ENCODE measurements around the gene RAET1G. TPM values are rescaled to one million over a fixed set of nuclear protein-coding genes. Genes with fewer than 3 reads are reported as not detected.

RAET1G gene
- total and polyA plus RNA-seq, 2 of the 13 experiments (the other 11 are each of a cell fraction or from before 2014, with no cell fraction given) = not detected

DNA sequence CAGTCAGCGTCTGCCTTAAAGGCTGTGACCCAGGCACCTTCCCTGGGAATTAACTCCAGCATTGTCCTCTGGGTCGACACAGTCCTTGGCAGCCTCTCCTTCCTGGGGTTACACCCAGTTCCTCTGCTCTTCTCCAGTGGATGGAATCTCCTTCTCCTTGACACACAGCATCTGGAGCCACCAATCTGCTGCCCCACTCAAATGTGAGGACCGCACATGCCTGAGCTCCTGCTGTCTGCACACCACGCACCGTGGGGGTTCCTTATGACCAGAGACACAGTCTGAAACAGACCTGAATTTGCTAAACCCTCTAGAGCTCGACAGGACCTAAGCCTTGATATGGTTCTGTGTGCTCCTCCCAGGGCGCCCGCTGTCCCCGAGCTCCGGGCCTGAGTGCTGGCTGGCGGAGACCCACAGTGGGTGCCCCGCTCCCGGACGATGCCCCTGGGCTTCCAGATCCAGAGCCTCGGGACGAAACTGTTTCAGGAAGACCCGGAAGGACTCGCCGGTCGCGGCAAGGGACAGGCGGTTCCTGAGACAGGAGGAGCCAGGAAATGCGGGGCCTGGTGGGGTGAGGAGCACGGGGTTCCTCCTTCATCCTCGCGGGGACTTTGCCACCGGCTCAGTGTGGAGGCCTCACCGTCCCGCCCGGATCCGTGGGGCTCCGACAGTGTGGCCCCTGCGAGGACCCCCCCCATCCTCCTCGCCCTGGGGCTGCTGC lies 2.5 kb upstream of the RAET1G start:
- WGBS (ENCODE audit: low lambda C conversion rate) = 24% methylated on average over 8 of the region's 34 CpGs
- Histone ChIP-seq H3K4me3 (replicated peaks in 1 of 3; ENCODE audit: insufficient read depth in 1 of 3, low read depth in 2 of 3, low read length in 3 of 3) (peak overlapping the region; percentile 65 to 82 (median 71)), H3K79me2 (ENCODE audit: insufficient read depth, low read length) (no peaks in the 10 kb centered on the region), H3K36me3 (replicated peaks in 1 of 2; ENCODE audit: control insufficient read depth in 1 of 2, insufficient read depth in 2 of 2, low read length in 2 of 2) (no peaks in the 10 kb centered on the region; a peak in 1 of 5 replicates), H3K9ac (ENCODE audit: insufficient read depth, low read depth, low read length) (peak overlapping the region; percentile 16; the same call in 1 of the 2 replicates), H3K9me3 (ENCODE audit: low read length) (no peaks in the 10 kb centered on the region), H3K4me1 (ENCODE audit: insufficient read depth, low read length) (peaks cover 34% of the 10 kb centered on the region), H2AFZ (ENCODE audit: low read length) (no peak overlapping the region), H4K20me1 (ENCODE audit: insufficient read depth, low read length) (no peaks in the 10 kb centered on the region), H3K4me2 (ENCODE audit: low read depth, low read length) (peak overlapping the region; percentile 95), H3K27ac (ENCODE audit: extremely low read length, insufficient read depth, low read length) (no peak overlapping the region), H3K27me3 (ENCODE audit: control insufficient read depth in 1 of 2, insufficient read depth in 2 of 2, low read length in 2 of 2) (peaks cover 13 to 55% of the 10 kb centered on the region in 2 experiments)
- POLR2A ChIA-PET = interaction anchor here (1.0 kb wide), 1 partner anchor 208 kb away, joined by 3 read pairs; the partner anchor contains the start of gene LATS1
- DNase-seq (ENCODE audit: low spot score) (no peak), ATAC-seq (peak; percentile 45), FAIRE-seq (no peak)
- in situ Hi-C loops (cut with HindIII; ENCODE audit: extremely low pct_ligation_motif_present, low pct_unique_long_range_greater_than_20kb) (no loop called here), intact Hi-C loops (cut with micrococcal nuclease; ENCODE audit: unreplicated experiment) (no loop called here)
- BruUV-seq (replicated peaks) = no TSS peak
- CTCF ChIA-PET (ENCODE audit: low intra/inter-chr PET ratio, low total read pairs) = interaction anchor here (1.7 to 2.4 kb wide), 3 partner anchors 85 to 202 kb away, joined by 4 to 50 read pairs (median 19); no protein-coding TSS in a partner anchor
- TF ChIP-seq HIVEP1 (CRISPR knock-in tag; IDR thresholded peaks at IDR 0.05) (peak; percentile 46; the same call in 1 of the 2 replicates), ZFX (CRISPR knock-in tag; IDR thresholded peaks at IDR 0.05; ENCODE audit: low read depth) (peak; percentile 63), BRCA1 (CRISPR knock-in tag; IDR thresholded peaks at IDR 0.05) (0 out of 2 replicates have a peak, but pooled peaks have one; percentile 28), LCORL (IDR thresholded peaks at IDR 0.05) (no peak), LCORL (CRISPR knock-in tag; IDR thresholded peaks at IDR 0.05) (no peak), NFE2 (CRISPR knock-in tag; IDR thresholded peaks at IDR 0.05) (no peak), ZNF326 (CRISPR knock-in tag; IDR thresholded peaks at IDR 0.05; ENCODE audit: borderline replicate concordance) (no peak), GABPA (IDR thresholded peaks at IDR 0.05; ENCODE audit: low read depth, low read length) (no peak), GABPA (CRISPR knock-in tag; IDR thresholded peaks at IDR 0.05; ENCODE audit: low read depth) (0 out of 2 replicates have a peak, but pooled peaks have one; percentile 25), SOX6 (IDR thresholded peaks at IDR 0.05) (no peak), SOX6 (CRISPR knock-in tag; IDR thresholded peaks at IDR 0.05) (peak; percentile 10; the same call in 1 of the 2 replicates), ZNF383 (CRISPR knock-in tag; IDR thresholded peaks at IDR 0.05; ENCODE audit: borderline replicate concordance) (no peak), KDM4B (CRISPR knock-in tag; IDR thresholded peaks at IDR 0.05) (0 out of 2 replicates have a peak, but pooled peaks have one; percentile 29), ZIK1 (CRISPR knock-in tag; IDR thresholded peaks at IDR 0.05; ENCODE audit: borderline replicate concordance, low read depth) (0 out of 2 replicates have a peak, but pooled peaks have one; percentile 10), ZNF333 (CRISPR knock-in tag; IDR thresholded peaks at IDR 0.05; ENCODE audit: borderline replicate concordance) (peak; percentile 57; the same call in 1 of the 2 replicates), ETV5 (CRISPR knock-in tag; IDR thresholded peaks at IDR 0.05; ENCODE audit: borderline replicate concordance) (0 out of 2 replicates have a peak, but pooled peaks have one; percentile 6), ZNF773 (CRISPR knock-in tag; IDR thresholded peaks at IDR 0.05; ENCODE audit: borderline replicate concordance) (no peak)
- TF ChIP-seq, protein P1, sequence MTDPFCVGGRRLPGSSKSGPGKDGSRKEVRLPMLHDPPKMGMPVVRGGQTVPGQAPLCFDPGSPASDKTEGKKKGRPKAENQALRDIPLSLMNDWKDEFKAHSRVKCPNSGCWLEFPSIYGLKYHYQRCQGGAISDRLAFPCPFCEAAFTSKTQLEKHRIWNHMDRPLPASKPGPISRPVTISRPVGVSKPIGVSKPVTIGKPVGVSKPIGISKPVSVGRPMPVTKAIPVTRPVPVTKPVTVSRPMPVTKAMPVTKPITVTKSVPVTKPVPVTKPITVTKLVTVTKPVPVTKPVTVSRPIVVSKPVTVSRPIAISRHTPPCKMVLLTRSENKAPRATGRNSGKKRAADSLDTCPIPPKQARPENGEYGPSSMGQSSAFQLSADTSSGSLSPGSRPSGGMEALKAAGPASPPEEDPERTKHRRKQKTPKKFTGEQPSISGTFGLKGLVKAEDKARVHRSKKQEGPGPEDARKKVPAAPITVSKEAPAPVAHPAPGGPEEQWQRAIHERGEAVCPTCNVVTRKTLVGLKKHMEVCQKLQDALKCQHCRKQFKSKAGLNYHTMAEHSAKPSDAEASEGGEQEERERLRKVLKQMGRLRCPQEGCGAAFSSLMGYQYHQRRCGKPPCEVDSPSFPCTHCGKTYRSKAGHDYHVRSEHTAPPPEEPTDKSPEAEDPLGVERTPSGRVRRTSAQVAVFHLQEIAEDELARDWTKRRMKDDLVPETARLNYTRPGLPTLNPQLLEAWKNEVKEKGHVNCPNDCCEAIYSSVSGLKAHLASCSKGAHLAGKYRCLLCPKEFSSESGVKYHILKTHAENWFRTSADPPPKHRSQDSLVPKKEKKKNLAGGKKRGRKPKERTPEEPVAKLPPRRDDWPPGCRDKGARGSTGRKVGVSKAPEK (CRISPR knock-in tag; IDR thresholded peaks at IDR 0.05; ENCODE audit: borderline replicate concordance) = 0 out of 2 replicates have a peak, but pooled peaks have one; percentile 69
- TF ChIP-seq, protein P2, sequence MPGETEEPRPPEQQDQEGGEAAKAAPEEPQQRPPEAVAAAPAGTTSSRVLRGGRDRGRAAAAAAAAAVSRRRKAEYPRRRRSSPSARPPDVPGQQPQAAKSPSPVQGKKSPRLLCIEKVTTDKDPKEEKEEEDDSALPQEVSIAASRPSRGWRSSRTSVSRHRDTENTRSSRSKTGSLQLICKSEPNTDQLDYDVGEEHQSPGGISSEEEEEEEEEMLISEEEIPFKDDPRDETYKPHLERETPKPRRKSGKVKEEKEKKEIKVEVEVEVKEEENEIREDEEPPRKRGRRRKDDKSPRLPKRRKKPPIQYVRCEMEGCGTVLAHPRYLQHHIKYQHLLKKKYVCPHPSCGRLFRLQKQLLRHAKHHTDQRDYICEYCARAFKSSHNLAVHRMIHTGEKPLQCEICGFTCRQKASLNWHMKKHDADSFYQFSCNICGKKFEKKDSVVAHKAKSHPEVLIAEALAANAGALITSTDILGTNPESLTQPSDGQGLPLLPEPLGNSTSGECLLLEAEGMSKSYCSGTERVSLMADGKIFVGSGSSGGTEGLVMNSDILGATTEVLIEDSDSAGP (CRISPR knock-in tag; IDR thresholded peaks at IDR 0.05; ENCODE audit: borderline replicate concordance) = peak; percentile 31; the same call in 1 of the 2 replicates
